Activated CD8-positive, alpha-beta memory T cell treated with anti-CD3 and anti-CD28 coated beads, Interleukin-2, amount 50 U/mL, for 4 hours (primary cell): Measurements from ENCODE around the gene QSOX1.

Source experiments
- DNase-seq: peaks from one replicate; pipeline ENCODE4 v3.0.0-alpha.2; 2020

The QSOX1 gene

DNA sequence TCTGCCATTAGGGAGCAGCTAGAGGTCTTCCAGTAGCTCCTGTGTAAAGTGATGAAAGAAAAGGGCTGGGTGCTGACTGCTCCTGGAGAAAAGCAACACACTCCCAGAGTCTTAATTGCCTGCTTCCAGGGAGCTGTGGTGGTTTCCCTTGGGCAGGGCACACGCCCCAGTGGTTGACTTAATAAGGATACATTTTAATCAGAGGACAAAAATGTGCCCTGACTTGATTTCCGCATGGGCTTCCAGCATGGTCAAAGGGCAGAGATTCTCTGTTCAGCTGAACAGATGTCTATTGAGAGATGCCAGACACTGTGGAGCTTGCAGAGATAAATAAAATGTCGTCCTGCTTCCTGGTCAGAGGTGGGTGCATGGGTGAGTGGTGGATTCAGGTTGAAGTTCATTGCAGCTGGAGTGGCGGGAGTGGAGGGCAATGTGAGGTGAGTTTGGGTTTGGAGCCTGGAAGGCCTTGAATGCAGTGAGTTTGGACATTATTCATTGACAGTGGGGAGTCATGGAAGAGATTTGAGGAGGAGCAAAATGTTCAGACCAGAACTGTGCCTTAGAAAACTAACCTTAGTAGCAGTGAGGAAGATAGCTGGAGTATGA lies 16.0 kb downstream of the QSOX1 start:
- DNase-seq: no peak

DNA sequence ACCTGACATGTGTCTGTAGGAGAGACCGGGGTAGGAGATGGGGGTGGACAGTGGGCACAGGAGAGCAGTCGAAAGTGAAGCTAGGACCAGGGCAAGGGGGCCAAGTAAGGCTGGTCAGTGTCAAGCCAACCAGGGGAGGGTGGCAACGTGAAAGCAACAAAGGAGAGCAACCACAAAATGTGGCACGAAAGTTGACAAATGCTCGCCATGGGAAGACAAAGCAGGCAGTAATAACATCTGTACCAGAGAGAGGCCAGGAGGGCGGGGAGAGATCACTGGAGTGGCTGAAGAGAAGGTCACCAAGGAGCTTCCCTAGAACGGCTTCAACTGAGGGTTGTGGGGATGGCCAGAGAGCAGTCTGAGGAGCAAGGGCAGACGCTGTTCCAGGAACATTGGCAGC lies 17.0 kb downstream of the QSOX1 start:
- no peak for DNase-seq

DNA sequence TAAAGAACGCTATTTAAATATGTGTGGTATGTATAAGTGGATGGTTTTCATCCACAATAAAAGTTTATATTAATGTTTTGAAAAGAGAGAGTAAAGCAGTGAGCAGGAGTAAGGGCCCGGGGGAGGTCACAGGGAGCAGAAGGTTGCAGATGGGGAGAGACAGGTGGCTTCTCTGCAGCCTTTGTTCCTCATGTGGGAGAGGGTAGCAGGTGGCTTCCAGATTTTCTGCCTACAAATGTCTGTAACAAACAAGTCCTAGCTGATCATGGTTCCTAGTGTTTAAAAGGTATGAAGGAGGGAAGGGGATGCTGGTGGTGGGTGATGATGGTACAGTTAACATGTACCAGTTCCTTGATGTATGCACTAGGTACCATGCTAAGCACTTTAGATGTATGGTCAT lies 18.8 kb downstream of the QSOX1 start:
- DNase-seq: no peak

DNA sequence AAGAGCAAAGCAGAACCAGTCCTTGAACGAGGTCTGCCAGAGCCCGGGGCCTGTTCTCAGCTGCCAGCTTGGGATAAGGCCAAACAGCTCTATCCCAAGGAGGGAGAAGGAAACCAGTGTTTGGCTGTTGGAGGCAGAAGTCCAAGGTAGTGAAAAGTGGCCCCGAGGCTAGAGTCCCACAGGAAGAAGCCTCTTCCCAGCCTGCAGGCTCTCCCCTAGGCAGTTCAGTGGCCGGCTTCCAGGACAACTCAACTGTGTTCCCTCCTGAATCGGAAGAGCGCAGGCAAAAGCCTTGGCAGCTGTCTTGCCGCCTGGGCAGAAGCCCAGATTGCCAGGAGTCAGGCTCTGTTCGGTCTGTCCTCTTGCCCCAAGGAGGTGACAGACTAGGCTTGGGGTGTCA lies 19.3 kb downstream of the QSOX1 start:
- no peak for DNase-seq

DNA sequence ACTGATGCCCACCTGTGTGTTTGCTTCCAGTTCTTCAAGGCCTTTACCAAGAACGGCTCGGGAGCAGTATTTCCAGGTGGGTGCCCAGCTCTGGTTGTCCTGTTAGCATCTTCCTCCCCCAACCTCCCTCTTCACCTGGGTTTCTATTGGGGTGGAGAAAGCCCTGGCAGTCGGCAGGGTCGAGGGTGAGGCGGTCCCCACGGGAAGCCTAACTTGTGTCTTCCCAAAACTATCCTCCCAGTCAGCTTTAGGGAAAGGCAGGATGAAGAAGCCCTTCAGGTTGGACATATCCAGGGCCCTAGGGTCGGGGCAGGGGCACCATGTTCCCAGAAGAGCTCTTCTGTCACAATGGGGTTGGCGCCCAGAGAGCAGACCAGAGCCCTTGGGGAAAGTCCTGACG lies 20.6 kb downstream of the QSOX1 start:
- no peak for DNase-seq

DNA sequence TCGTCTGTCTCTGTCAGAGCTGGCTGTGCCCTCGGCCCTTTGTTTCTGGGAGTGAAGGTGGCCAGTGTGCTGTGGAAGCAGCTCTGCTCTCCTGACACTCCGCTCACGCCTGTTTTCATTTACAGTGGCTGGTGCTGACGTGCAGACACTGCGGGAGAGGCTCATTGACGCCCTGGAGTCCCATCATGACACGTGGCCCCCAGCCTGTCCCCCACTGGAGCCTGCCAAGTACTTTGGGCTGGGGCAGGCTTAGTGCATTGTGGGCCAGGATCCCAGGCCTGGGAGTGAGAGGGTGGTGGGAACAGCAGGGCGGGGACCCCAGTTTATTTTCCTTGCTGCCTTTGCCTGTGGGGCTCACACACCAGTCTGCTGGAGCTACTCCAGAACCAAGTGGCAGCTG lies 21.1 kb downstream of the QSOX1 start:
- no peak for DNase-seq

DNA sequence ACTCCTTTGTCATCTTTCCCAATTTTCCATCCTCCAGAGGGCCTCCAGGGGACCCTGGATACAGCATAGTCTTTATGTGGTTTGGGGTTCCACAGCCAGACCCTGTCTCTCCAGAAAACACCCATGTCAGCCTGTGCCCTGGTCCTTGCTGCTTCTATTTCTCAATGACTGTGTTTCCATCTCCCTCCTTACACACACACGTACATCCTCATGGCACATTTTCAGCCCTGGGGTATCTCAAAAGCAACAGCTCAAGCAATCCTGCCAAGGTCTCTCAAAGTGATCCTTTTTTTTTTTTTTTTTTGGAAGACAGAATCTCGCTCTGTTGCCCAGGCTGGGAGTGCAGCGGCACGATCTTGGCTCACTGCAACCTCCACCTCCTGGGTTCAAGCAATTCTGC lies 22.3 kb downstream of the QSOX1 start:
- DNase-seq: no peak

DNA sequence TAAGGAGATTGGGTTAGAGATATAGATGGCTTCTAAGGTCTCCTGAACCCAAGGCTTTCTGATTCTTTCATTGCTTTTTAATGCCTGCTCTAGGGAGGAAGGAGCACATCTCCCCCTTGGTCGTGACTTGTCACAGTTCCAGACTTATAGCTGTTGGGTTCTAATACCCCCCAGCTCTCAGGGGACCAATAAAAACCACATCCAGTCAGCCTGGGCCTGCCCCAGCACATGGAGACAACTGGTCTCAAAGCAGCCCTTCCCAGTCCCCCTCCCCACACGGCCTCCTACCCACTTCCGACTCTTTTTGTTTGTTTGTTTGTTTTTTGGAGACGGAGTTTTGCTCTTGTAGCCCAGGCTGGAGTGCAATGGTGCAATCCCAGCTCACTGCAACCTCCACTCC lies 23.3 kb downstream of the QSOX1 start:
- no peak for DNase-seq

DNA sequence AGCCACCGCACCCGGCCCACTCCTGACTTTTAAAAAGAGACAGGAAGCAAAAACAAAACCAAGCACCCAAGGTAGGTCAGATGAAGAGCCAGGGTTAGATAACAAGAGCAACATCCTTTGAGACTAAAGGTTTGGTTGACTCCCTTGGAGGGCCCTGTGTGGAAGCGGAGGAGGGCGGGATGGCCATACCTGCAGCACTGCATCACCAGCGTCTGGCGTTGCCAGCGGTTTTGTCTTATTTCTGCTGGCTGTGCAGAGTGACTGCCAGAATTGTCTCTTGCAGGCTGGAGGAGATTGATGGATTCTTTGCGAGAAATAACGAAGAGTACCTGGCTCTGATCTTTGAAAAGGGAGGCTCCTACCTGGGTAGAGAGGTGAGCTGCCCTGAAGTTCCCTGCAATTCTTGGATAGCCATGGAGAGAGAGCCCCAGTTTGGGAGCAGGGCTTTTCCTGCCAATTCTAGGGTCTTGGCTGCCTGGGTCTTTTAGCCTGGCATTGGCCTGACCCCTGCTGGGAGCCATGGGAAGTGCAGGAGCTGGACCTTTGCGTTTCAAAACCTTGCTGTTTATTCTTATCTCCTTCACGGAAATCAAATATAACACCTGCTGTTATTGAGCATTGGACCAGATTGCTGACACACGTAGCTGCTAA lies 24.0 kb downstream of the QSOX1 start:
- peak; percentile 67 for DNase-seq

DNA sequence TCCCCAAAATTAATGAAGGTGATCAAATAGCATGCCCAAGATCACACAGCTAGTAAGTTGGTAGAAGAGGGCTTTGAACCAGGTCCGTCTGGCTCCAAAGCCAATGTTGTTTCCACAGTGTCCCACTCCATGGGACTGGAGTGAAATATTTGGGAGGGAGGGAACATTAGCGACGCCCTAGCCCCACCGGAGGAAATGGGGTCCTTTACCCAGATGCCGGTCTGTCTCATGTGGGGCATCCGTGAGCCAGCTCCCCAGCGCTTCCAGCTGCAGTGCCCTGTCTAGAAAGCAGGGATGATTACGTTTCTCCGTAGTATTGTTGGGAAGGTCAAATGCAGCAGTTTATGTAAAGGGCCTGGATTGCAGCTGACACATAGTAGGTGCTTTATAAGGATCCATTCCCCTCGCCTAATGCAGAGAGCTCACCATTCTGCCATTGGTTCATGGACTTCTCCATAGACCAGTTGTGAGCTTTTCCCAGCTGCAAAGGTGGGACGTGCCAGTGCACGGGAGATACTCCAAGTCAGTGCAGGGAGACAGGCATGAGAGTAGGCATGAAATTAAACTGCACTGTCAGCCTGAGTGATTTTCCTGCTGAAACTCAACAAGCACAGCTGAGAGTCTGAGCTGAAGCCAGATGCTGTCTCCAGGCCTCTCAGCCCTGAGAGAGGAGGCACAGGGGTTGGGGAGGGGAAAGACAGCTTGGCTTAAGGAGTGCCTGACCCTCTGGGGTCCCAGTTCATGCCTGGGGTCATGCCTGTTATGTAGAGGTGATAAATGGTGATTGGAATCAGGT lies 24.7 kb downstream of the QSOX1 start:
- no peak for DNase-seq

DNA sequence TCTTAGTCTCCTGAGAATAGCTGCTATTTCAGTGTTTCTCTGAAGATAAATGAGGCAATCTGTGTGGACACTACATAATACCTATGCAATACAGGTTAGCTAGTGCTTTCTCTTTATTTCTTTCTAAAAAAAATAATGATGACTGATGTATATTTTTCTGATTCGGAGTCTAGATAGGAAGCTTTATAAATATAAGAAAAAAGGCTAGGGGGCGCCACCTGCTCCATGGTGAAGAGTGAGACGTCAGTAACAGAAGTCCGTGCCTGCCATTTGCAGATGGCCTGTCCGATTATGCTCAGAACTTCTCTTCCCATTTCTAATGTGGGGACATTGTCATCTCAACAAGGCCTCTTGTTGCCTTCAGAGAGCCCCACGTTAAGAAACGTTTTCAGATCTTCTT lies 26.4 kb downstream of the QSOX1 start:
- peak; percentile 14 for DNase-seq

DNA sequence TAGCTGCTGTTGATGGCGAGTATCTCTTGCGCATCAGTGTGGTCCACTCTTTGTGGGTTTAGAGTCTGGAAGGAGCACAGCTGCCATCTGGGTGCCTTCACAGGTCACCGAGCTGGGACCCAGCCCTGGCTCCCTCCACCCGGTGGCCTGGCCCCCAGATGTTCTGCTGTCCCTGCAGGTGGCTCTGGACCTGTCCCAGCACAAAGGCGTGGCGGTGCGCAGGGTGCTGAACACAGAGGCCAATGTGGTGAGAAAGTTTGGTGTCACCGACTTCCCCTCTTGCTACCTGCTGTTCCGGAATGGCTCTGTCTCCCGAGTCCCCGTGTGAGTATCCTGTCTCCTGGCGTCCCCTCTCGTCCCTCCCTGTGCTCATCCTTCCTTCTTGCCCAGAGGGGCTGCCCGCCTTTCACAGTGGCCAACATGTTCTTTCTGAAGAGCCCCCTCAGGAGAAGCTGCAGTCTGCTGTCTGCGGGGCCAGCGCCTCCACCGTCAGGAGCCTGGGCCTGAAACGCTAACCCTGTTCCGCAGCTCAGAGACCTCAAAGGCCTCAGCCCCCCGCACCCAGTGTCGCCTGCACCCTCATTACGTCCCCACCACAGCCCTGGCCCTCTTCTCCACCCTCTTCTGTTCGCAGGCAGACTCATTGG lies 27.4 kb downstream of the QSOX1 start:
- peak; percentile 8 for DNase-seq

DNA sequence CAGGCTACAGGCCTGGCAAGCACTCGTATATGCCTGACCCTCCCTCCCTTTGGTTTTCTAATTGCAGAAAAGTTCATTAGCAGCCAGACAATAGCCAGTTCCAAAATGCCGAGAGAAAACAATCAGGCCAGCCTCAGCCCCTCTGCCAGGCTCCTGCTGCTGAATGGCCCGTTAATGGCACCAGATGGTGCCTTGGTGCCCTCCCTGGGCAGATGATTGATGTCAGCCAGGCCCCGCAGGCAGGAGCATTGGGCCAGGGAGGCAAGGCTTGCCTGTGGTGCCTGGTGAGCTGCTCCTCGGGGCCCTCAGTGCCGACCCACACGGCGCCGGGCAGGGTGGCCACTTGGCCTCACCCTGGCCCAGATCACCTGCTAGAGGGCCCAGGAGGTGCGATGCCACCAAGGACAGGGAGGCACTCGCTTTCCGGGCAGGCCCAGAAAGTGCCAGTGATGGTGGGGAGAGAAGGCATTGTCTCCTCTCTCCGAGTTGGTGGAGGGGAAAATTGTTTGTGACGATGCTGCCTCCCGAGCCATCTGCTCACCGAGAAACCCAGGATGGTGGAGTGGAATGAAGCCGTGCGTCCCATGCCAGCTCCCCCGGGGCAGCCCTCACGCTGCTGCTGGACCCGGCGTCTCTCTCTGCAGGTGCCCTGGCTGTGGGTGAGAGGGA lies 28.1 kb downstream of the QSOX1 start:
- peak; percentile 10 for DNase-seq

DNA sequence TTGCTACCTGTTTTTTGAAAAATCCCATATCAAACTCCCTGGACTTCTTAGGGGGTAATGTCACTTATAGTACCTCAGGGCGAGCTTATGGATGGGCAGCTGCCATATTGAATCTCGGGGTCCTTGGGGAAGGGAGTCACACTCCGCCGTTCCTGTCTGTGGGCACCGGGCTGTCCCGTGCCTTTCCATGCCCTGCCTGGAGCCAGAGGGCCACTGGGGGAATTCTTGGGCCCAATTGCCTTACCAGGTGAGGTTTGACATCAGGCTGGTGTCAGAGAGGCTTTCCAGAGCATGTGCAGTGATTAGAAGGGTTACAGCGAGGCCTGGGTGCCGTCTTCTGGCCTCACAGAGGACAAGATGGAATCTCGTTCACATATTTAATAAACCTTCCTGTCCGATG lies 28.8 kb downstream of the QSOX1 start:
- DNase-seq: peak; percentile 3

DNA sequence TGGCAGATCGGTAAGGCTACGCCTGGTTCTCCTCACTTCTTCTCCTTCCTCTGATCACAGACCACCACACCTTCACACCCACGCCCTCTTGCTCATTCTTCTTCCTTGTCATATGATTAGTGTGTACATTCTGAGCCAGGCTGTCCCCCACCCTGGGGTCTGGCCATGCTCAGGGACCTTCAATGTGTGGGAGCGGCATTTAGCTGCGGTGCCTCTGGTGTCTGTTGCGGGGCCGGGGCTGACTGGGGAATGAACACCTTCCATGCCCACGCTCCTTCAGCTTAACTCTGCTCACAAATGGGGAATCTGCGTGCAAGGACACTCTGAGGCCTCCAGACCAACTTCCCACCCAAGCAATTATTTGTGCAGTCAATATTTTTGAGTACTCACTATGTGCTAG lies 29.4 kb downstream of the QSOX1 start:
- peak; percentile 4 for DNase-seq

DNA sequence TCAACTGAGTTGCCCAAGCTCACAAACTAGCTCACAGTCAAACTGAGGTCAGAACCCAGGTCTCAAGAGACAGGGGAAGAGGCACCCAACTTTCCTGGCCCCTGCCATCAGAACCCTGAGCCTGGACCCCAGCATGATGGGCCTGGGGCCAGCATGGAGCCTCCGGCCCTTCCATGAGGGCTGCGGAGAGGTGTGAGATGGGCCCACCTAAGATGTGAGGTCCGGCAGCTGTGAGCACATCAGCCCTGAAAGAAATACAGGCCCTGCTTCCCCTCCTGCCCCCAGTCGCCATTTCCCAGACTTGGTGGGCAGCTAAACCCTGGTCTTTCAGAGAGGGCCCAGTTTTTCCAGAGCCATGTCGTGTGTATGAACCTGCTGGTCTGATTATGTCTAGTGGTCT lies 30.6 kb downstream of the QSOX1 start:
- DNase-seq: peak; percentile 1

DNA sequence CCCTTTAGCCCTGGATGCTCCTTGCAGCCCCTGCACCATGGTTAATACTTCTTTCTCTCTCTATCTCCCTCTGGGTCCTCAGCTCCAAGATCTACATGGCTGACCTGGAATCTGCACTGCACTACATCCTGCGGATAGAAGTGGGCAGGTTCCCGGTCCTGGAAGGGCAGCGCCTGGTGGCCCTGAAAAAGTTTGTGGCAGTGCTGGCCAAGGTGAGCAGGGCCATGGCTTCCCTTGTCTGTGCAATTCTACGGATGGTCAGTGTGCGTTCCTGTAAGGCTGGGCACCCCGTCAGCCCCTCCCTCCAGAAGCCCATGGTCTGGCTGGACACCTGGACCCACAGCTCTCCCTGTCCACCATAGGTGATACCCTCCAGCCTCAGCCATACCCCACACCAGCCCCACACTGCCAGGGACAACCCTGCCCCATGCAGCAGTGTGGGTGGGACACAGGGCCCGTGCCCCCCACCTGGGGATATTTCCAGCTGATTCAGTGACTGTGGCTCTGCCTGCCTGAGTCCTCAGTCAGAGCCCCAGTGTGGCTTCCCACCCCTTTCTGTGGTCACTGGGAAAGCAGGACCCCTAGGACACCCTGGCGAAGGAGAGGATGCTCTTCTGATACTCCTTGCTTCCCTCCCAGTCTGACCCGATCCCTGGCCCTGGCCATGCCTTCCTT lies 31.4 kb downstream of the QSOX1 start:
- DNase-seq: no peak

DNA sequence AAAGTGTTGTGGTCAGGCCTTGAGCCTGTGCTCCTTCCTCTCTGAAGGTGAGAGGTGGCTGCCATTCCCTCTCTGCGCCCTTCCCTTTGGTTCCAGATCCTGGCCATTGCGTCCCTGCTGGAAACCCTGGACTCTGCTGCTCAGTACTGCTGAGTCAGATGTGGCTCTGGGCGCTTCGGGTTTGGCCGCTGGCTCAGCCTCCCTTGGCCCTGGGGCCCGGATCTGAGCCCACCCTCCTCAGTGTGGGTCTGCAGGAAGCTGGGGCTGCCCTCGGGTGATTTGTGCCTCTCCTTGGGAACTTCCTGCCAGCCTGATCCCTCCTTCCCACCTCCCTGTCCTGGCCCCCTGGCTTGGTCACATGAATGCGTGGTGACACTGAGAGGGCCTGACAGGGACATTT lies 32.2 kb downstream of the QSOX1 start:
- DNase-seq: no peak

DNA sequence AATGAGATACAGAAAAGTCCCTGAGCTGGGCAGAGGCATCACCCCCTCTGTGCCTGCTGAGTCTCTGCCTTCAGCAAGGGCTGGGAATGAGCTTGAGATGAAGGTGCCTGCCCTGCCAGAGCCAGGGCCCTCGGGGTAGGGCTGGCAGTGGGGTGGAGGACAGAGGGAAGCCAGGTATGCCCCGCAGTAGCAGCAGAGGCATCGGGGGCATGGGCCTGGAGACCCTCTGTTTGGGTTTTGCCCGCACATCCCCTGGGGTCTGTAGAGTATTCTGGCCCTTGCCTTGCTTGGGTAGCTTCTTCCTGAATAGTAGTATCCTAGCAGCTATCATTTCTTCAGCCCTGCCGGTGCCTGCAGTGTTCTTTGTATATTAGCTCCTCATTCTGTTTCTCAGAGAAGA lies 33.0 kb downstream of the QSOX1 start:
- no peak for DNase-seq

DNA sequence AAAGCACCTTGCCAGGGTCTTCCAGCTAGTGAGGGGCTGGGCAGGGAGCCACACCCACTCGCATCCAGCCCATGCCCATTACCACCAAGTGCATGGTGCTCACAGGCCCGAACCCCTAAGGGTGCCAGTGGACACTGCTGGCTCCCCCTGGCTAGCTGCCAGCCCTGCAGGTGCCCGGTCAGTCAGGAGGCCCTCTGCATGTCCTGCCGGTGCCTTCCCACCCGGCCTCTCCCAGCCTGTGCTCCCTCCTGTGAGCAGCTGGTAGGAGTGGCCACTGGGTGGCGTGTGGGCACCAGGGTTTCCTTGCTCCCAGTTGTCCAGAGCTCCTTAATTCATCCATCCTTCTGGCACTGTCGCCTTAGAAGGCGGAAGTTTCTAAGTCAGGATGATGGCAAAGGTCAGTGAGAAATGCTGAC lies 33.4 kb downstream of the QSOX1 start:
- no peak for DNase-seq

DNA sequence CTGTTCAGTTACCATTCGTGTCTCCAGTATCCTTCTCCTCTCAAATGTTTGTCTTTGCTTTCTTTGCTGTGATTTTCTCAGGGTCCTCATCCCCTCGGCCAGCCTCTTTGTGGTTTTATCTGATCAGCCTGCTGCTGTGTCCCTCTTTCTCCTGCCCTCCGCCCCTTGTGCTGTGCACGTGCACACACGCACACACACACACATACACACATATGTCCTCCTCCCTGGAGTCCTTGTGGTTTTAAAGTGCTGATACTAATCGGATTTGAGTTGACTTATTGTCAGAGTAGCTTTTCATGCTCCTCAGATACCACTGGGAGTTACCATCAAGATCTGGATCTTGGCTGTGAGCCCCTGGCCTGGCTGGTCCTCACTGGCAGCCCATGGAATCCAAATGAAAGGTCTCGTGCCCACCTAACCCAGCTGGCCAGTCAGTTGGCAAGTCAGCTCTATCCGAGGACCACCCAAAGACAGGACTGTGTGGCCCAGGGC lies 34.1 kb downstream of the QSOX1 start:
- DNase-seq: no peak

DNA sequence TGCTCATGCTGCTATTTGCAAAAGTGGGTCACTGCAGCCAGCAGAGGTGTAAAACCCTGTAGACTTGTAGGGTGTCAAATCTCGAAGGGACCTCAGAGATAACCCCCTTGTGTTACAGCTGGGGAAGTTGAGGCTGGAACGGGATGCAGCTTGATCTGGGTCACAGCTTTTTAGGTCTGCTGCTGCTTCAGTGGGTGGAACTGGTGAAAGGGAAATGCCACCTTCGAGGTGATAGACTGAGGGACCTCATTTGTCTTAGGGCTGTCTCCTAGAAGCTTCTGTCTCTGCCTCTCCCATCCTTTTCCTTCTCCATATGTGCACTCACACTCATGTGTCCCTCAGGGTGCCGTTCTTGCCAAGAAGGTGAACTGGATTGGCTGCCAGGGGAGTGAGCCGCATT lies 35.4 kb downstream of the QSOX1 start:
- no peak for DNase-seq

DNA sequence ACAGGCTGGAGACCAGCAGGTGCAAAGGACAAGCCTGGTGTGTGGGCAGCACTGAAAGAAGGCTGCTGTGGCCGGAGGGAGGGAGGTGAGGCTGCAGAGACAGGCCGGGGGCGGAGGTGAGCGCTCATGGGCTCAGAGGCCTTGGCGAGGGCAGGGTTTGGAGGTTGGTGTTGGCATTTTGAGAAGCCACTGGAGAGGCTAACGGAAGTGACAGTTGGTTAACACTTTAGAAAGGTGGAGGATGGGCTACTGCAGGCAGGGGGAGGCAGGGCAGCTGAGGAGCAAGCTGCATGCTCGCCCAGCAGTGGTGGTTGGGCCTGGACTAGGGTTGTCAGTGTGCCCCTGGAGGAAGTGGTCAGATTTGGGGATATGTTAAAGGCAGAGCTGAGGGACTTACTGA lies 37.5 kb downstream of the QSOX1 start:
- no peak for DNase-seq
